Activated naive CD4-positive, alpha-beta T cell (primary cell): ENCODE data around the gene ATP9B.

ENCODE experiments used
- DNase-seq, 4 experiments: peaks; one replicate each; lab custom pipeline; 2025; lab: John Stamatoyannopoulos, UW

The ATP9B gene

DNA sequence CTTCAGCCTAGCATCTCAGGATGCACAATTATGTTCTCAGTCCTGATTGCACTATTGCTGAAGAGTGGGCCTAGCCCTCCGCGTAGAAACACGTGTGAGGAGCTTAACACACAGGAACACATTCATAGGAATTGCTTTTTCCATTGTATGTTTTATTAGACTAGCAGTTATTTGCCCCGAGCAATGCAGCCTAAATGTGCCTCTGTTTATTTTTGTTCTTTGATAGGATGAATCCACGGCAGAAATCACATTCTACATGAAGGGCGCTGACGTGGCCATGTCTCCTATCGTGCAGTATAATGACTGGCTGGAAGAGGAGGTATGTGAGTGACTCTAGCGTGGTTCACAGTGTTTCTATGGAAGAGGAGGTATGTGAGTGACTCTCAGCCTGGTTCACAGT lies 260.6 kb downstream of the ATP9B start:
- DNase-seq, result no peak

- no peak for DNase-seq
These were observed 263.5 kb downstream of the ATP9B start for GRCh38 chr18:79332646-79333045.

DNA sequence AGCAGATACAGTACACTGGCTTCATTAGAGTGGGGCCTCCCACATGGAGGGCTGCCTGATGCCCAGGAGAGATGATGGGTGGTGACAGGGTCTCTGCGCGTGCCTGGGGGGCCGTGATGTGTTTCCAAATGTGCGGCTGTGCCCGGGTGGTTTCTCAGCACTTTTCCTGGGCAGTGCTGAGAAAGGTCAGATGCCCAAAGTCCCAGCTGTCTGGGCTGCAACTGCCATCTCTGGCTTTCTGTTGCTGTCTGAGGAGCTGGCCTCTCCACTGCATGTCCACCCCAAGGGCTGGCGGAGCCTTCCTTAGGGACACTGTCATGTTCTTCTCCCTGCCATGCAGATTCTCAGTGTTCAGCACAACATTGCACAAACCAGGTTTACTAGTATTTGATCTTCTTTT lies 263.9 kb downstream of the ATP9B start:
- DNase-seq, result no peak

DNA sequence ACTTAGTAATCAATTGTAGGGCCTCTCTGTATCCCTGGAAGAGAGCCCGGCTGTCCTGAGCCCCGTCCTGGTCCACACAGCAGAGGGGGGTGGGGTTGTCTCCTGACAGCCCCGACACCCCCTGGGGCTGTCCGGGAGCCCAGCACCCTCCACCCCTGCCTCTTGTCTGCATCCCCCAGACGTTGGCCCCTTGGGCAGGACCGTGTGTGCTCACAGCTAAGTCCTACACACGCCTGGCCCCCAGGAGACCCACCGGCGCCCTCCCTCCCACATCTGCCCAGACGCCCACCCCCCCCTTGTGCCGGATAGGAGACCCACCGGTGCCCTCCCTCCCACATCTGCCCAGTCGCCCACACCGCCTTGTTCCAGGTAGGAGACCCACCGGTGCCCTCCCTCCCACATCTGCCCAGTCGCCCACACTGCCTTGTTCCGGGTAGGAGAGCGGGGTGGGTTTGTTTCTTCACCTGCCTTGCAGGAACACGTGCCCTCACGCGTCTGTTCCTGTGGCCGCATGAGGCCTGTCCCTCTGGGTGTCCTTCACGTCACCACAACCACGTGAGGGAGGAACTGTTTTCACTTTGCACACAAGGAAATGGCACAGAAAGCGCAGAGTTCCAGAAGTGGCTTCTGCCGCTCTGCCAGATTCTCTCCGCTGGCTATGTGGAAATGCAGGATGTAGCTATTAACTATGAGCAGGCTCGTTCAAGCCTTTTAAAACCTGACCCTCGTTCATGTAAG lies 265.5 kb downstream of the ATP9B start:
- no peak for DNase-seq

DNA sequence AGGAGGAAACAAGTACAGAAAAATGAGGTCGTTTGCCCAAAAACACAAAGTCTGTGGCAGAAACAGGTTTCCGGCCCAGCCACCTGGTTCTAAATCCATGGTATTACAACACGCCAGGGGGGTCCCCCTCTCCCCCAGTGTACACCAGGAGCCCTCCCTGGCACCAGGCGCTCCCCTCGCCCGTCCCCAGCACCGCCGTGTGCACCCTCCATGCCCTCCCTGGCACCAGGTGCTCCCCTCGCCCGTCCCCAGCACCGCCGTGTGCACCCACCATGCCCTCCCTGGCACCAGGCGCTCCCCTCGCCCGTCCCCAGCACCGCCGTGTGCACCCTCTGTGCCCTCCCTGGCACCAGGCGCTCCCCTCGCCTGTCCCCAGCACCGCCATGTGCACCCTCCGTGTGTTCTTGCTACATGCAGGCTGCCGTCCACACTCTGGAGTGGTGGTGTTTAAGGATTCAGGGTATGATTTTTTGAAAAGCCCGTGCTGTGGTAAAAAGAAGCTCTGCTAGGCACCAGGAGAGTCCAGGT lies 266.7 kb downstream of the ATP9B start:
- DNase-seq, result no peak

DNA sequence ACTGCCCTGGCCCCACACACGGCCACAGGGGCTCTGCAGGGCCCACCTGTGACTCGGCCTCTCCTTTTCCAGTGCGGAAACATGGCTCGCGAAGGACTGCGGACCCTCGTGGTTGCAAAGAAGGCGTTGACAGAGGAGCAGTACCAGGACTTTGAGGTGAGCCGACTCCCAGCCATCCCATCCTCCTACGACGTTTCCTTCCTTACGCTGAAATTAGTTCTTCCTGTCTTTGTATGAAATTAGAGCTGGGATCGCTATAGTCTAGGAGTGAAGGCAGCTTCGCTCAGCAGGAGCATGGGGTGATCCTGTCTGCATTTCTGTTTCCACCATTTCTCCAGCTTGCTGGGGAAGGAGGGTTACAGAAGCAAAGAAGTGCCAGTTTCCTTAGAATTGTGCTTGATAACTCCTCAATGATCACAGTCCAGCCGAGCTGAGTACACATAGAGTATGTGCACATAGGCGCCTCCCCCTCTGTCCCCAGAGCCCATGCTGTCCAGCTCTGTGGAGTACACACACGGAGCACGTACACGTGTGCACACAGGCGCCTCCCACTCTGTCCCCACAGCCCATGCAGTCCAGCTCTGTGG lies 267.5 kb downstream of the ATP9B start:
- no peak for DNase-seq

DNA sequence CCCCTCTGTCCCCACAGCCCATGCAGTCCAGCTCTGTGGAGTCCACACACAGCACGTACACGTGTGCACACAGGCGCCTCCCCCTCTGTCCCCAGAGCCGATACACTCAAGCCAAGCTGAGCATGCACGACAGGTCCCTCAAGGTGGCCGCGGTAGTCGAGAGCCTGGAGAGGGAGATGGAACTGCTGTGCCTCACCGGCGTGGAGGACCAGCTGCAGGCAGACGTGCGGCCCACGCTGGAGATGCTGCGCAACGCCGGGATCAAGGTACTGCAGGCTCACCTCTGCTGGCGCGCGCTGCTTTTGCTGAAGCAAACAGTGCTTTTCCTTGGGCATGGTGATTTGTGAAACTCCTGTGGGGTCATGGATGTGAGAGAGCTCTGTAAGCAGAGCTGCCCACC lies 268.0 kb downstream of the ATP9B start:
- no peak for DNase-seq

- no peak for DNase-seq
These were observed 268.4 kb downstream of the ATP9B start for GRCh38 chr18:79337620-79338019.

DNA sequence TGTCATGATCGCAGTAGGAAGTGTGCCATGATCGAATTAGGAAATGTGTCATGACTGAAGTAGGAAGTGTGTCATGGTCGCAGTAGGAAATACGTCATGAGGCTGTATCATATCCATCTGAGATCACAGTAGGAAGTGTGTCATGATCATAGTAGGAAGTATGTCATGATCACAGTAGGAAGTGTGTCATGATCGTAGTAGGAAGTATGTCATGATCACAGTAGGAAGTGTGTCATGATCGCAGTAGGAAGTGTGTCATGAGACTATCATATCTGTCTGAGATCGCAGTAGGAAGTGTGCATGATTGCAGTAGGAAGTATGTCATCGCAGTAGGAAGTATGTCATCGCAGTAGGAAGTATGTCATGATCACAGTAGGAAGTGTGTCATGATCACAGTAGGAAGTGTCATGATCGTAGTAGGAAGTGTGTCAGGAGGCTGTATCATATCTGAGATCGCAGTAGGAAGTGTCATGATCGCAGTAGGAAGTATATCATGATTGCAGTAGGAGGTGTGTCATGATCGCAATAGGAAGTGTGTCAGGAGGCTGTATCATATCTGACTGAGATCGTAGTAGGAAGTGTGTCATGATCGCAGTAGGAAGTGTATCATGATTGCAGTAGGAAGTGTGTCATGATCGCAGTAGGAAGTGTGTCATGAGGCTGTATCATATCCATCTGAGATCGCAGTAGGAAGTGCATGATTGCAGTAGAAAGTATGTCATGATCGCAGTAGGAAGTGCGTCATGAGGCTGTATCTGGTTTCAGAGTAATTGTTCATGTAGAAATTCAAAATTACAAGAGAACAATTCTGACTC lies 270.1 kb downstream of the ATP9B start:
- no peak for DNase-seq

- DNase-seq, result no peak
These were observed 274.5 kb downstream of the ATP9B start for GRCh38 chr18:79343567-79344207.

DNA sequence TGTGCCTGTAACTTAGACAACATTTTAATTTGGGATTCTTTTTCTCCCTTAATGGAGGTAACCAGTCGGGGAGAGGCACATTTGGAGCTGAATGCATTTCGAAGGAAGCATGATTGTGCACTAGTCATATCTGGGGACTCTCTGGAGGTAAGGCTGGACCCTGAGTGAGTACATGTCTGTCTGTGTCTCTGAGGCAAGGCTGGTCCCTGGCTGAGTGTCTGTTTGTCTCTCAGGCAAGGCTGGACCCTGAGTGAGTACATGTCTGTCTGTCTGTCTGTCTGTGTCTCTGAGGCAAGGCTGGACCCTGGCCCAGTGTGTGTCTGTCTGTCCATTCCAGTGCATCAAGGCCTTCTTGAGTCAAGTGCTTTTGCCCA lies 275.0 kb downstream of the ATP9B start:
- no peak for DNase-seq

DNA sequence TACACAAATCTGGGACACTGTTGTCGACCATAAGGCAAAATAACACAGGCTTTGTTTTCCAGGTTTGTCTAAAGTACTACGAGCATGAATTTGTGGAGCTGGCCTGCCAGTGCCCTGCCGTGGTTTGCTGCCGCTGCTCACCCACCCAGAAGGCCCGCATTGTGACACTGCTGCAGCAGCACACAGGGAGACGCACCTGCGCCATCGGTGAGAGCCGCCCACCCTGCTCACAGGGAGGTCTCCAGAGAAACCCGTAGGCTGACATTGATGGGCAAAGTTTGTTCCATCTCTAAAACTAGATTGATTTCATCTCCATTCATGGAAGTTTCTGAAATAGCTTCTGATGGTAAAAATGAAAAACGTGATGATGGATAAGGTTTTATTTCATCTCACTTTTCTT lies 276.2 kb downstream of the ATP9B start:
- DNase-seq, result no peak

- DNase-seq, result no peak
These were observed 276.8 kb downstream of the ATP9B start for GRCh38 chr18:79345981-79346380.

DNA sequence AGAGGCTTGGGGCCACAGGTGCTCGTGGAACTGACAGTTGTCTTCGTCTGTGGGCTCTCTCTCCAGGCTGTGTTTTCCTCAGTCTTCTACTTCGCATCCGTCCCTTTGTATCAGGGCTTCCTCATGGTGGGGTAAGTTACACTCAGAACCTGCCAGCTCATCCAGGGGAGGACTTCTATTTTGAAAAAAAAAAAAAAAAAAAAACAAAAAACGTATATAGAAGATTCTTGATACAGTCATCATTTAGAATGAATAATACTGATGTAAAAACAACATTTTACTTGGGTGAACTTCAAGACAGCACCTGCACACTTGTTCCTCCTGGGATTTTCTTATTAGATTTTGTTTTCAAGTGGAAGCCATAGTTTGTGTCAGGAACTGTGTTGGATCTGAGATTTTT lies 278.9 kb downstream of the ATP9B start:
- no peak for DNase-seq

GRCh38 chr18:79352432-79352831 lies 283.2 kb downstream of the ATP9B start:
- DNase-seq, result no peak

GRCh38 chr18:79353267-79353666 lies 284.1 kb downstream of the ATP9B start:
- DNase-seq, result no peak

DNA sequence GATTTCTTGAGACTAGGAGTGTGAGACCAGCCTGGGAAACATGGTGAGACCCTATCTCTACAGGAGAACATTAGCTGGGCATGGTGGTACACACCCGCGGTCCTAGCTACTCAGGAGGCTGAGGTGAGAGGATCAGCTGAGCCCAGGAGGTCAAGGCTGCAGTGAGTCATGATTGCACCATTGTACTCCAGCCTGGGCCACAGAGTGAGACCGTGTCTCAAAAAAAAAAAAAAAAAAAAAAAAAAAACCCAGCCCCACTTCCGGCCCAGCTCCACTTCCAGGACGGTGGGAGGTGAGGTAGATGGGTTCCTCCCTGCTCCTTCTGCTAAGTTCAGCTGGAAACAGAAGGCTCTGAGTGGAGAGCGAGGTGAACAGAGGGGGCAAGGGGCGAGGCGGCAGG lies 285.2 kb downstream of the ATP9B start:
- DNase-seq, result no peak

DNA sequence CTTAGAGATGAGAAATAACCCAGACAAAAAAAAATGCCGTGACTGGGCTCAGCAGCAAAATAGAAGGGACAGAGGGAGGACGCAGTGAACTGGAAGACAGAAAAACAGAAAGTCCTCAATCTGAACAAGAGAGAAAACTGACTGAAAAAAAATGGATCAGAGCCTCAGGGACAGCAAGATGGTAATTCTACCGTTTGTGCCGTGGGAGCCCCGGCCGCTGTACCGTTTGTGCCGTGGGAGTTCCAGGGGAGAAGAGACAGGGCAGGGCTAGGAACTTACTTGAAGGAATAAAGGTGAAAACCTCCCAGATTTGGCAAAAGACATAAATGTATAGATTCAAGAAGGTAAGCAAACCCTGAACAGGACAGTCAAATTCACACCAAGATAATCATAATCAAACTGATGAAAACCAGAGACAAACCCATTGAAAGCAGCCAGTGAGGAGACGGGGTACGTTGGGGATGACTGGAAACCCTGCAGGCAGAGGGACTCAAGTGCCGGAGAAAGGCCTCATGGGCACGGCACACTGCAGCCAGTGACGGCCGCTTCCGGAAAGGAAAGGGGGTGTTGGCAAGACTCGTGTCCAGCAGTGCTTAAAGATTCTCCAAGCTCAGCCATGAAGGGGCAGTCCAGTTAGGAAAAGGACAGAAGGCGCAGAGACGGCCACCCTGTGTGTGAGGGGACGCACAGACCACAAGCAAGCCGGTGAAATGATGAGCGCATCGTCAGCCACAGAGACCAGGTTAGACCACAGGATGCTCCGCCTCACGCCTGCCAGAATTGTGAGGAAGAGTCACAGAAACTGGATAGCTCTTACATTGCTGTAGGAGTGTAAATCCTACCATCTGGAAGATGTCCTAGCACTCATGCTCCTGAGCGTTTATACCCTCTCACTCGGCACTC lies 286.5 kb downstream of the ATP9B start:
- DNase-seq, result no peak

DNA sequence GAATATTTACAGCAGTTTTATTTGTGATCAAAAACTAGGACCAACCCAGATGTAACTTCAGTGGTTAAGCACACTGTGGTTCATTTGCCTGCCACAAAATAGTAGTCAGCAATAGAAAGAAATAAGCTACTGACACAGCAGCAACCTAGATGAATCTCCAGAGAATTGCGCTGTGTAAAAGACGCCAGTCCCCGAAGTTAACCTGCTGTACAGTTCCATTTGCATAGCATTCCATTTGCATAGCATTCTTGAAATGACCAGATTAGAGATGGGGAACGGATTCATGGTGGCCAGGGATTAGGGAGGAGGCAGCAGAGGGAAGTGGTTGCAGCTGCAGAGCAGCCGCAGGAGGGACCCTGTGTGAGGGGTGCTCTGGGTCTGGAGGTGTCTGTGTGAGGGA lies 287.2 kb downstream of the ATP9B start:
- no peak for DNase-seq

- DNase-seq, result no peak
These were observed 291.7 kb downstream of the ATP9B start for GRCh38 chr18:79360933-79361332.

- no peak for DNase-seq
These were observed 292.8 kb downstream of the ATP9B start for GRCh38 chr18:79361766-79362522.
